ENCODE measurements around the gene PBX1. TPM values are rescaled to one million over a fixed set of nuclear protein-coding genes. Genes with fewer than 3 reads are reported as not detected.
"Not testable (repeated sequence)": the region's sequence is repeated elsewhere in the genome, so short reads cannot be mapped to it uniquely, and the experiment has no call there.

The PBX1 gene
- total and polyA plus RNA-seq, 4 donors, result 7.8 to 112 (median 33.5) TPM

- TF ChIP-seq CTCF (IDR thresholded peaks at IDR 0.05; ENCODE audit: control extremely low read depth, extremely low read depth), result no peak
- Histone ChIP-seq H3K9me3 (ENCODE audit: control insufficient read depth in 4 of 4, insufficient read depth in 3 of 4, low read length in 3 of 4) (peaks cover 0 to 2% (median 0%) of the 10 kb centered on the region in 4 donors), H3K36me3 (ENCODE audit: control insufficient read depth in 4 of 4, insufficient read depth in 4 of 4, low read length in 4 of 4) (no peaks in the 10 kb centered on the region), H3K27me3 (ENCODE audit: control insufficient read depth in 3 of 3, insufficient read depth in 3 of 3, low read length in 2 of 3) (no peaks in the 10 kb centered on the region), H3K9ac (ENCODE audit: insufficient read depth in 1 of 2, low read length in 2 of 2) (no peak overlapping the region), H3K27ac (ENCODE audit: low read depth in 1 of 2, low read length in 1 of 2) (peak overlapping the region in 1 of 2 donors; percentile 10), H3K4me1 (ENCODE audit: control insufficient read depth in 5 of 5, insufficient read depth in 5 of 5, low read length in 5 of 5) (peaks cover 0 to 7% (median 5%) of the 10 kb centered on the region in 5 donors), H3K4me3 (no peak overlapping the region)
- WGBS, 2 donors, result 16 to 51% methylated on average over 13 of the region's 13 CpGs
- no peak for DNase-seq
- ATAC-seq (ENCODE audit: insufficient read depth, low FRiP score), result no peak
Observed at GRCh38 chr1:164651351-164651951, 92.5 kb downstream of the PBX1 start.

GRCh38 chr1:164652969-164653368 lies 94.0 kb downstream of the PBX1 start:
- ATAC-seq (ENCODE audit: insufficient read depth, low FRiP score), result not testable (repeated sequence)

GRCh38 chr1:164653705-164654104 lies 94.7 kb downstream of the PBX1 start:
- Histone ChIP-seq H3K36me3 (ENCODE audit: control insufficient read depth in 4 of 4, insufficient read depth in 4 of 4, low read length in 4 of 4) (no peaks in the 10 kb centered on the region), H3K4me1 (ENCODE audit: control insufficient read depth in 5 of 5, insufficient read depth in 5 of 5, low read length in 5 of 5) (peaks cover 0 to 6% (median 6%) of the 10 kb centered on the region in 5 donors)
- ATAC-seq (ENCODE audit: insufficient read depth, low FRiP score), result no peak

More at GRCh38 chr1:164652969-164653368, 94.0 kb downstream of the PBX1 start:
- not testable (repeated sequence) for H3K9me3 ChIP-seq (ENCODE audit: control insufficient read depth in 4 of 4, insufficient read depth in 3 of 4, low read length in 3 of 4); H3K36me3 ChIP-seq (ENCODE audit: control insufficient read depth in 4 of 4, insufficient read depth in 4 of 4, low read length in 4 of 4); H3K4me3 ChIP-seq; H3K27ac ChIP-seq (ENCODE audit: low read depth in 1 of 2, low read length in 1 of 2); H3K9ac ChIP-seq (ENCODE audit: insufficient read depth in 1 of 2, low read length in 2 of 2); DNase-seq; H3K27me3 ChIP-seq (ENCODE audit: control insufficient read depth in 3 of 3, insufficient read depth in 3 of 3, low read length in 2 of 3); H3K4me1 ChIP-seq (ENCODE audit: control insufficient read depth in 5 of 5, insufficient read depth in 5 of 5, low read length in 5 of 5)
- WGBS, 2 donors, result 84 to 88% methylated on average over 6 of the region's 6 CpGs

GRCh38 chr1:164654200-164654599 lies 95.2 kb downstream of the PBX1 start:
- Histone ChIP-seq H3K27me3 (ENCODE audit: control insufficient read depth in 3 of 3, insufficient read depth in 3 of 3, low read length in 2 of 3) (no peaks in the 10 kb centered on the region), H3K4me3 (no peak overlapping the region), H3K4me1 (ENCODE audit: control insufficient read depth in 5 of 5, insufficient read depth in 5 of 5, low read length in 5 of 5) (peaks cover 0 to 11% (median 9%) of the 10 kb centered on the region in 5 donors), H3K9me3 (ENCODE audit: control insufficient read depth in 4 of 4, insufficient read depth in 3 of 4, low read length in 3 of 4) (peaks cover 0 to 2% (median 0%) of the 10 kb centered on the region in 4 donors), H3K9ac (ENCODE audit: insufficient read depth in 1 of 2, low read length in 2 of 2) (no peak overlapping the region), H3K27ac (ENCODE audit: low read depth in 1 of 2, low read length in 1 of 2) (no peak overlapping the region), H3K36me3 (ENCODE audit: control insufficient read depth in 4 of 4, insufficient read depth in 4 of 4, low read length in 4 of 4) (no peaks in the 10 kb centered on the region)
- ATAC-seq (ENCODE audit: insufficient read depth, low FRiP score) (no peak), DNase-seq (no peak)
- no peak for TF ChIP-seq CTCF (IDR thresholded peaks at IDR 0.05; ENCODE audit: control extremely low read depth, extremely low read depth)
- 63 to 65% methylated on average over 3 of the region's 3 CpGs for WGBS, 2 donors

More at GRCh38 chr1:164653705-164654104, 94.7 kb downstream of the PBX1 start:
- Histone ChIP-seq H3K4me3 (no peak overlapping the region), H3K9me3 (ENCODE audit: control insufficient read depth in 4 of 4, insufficient read depth in 3 of 4, low read length in 3 of 4) (peaks cover 0 to 2% (median 0%) of the 10 kb centered on the region in 4 donors), H3K9ac (ENCODE audit: insufficient read depth in 1 of 2, low read length in 2 of 2) (no peak overlapping the region), H3K27me3 (ENCODE audit: control insufficient read depth in 3 of 3, insufficient read depth in 3 of 3, low read length in 2 of 3) (no peaks in the 10 kb centered on the region), H3K27ac (ENCODE audit: low read depth in 1 of 2, low read length in 1 of 2) (peak overlapping the region in 1 of 2 donors; percentile 30)
- WGBS, 2 donors, result 88 to 93% methylated on average over 3 of the region's 3 CpGs
- no peak for DNase-seq
- no peak for TF ChIP-seq CTCF (IDR thresholded peaks at IDR 0.05; ENCODE audit: control extremely low read depth, extremely low read depth)

All from lung (tissue), 12 donors.